ENCODE results near the gene ZBED3. TPM values are rescaled to one million over a fixed set of nuclear protein-coding genes. Genes with fewer than 3 reads are reported as not detected.

Gene ZBED3
- total RNA-seq, 1 experiment from 2014 or later: 7.8 TPM

- Histone ChIP-seq H3K27me3 (ENCODE audit: insufficient read depth, low read length) (no peaks in the 10 kb centered on the region), H2AK5ac (ENCODE audit: insufficient read length, low read length) (no peak overlapping the region), H2BK12ac (ENCODE audit: insufficient read length, low read depth, low read length) (no peak overlapping the region), H3K79me2 (ENCODE audit: insufficient read depth, low read length) (no peaks in the 10 kb centered on the region), H4K5ac (ENCODE audit: insufficient read length, low read depth, low read length) (no peak overlapping the region), H3K9ac (ENCODE audit: extremely low read depth, insufficient read length, low read length) (no peak overlapping the region), H3T11ph (ENCODE audit: low read length) (no peak overlapping the region), H3K27ac (ENCODE audit: insufficient read length, low read depth, low read length) (no peak overlapping the region), H2BK5ac (ENCODE audit: insufficient read length, low read length) (no peak overlapping the region), H3K23ac (ENCODE audit: insufficient read length, low read depth, low read length) (no peak overlapping the region), H3K23me2 (ENCODE audit: insufficient read length, low read depth, low read length, poor library complexity, severe bottlenecking) (no peaks in the 10 kb centered on the region), H2BK15ac (ENCODE audit: low read depth, low read length) (no peak overlapping the region), H2AFZ (ENCODE audit: low read length) (no peak overlapping the region), H3K14ac (ENCODE audit: insufficient read depth, low read length) (no peak overlapping the region), H4K8ac (replicated peaks; ENCODE audit: insufficient read length, low read depth, low read length) (no peak overlapping the region), H3K9me3 (ENCODE audit: control insufficient read depth, low read depth, low read length) (no peaks in the 10 kb centered on the region), H3K4me1 (ENCODE audit: insufficient read depth, low read length) (no peaks in the 10 kb centered on the region), H3K4ac (ENCODE audit: low read depth, low read length) (no peak overlapping the region), H4K91ac (ENCODE audit: insufficient read length, low read depth, low read length) (no peak overlapping the region), H2BK20ac (ENCODE audit: low read depth, low read length, poor library complexity, severe bottlenecking) (no peak overlapping the region), H4K20me1 (ENCODE audit: control insufficient read depth, insufficient read depth, insufficient read length) (no peaks in the 10 kb centered on the region), H3K4me2 (ENCODE audit: insufficient read depth, insufficient read length, low read length) (no peak overlapping the region), H3K18ac (ENCODE audit: insufficient read length, low read depth, low read length) (no peak overlapping the region), H3K56ac (ENCODE audit: insufficient read length, low read depth, low read length) (no peak overlapping the region), H2BK120ac (ENCODE audit: low read depth, low read length, poor library complexity, severe bottlenecking) (no peak overlapping the region), H3K79me1 (ENCODE audit: insufficient read depth, low read depth, low read length, poor library complexity, severe bottlenecking) (no peaks in the 10 kb centered on the region)
- H3K4me1 Mint-ChIP-seq: peaks cover 9 to 16% of the 10 kb centered on the region in 2 experiments
- no peaks in the 10 kb centered on the region for H3K9me3 Mint-ChIP-seq
- H3K4me3 Mint-ChIP-seq: no peak overlapping the region
- H3K36me3 Mint-ChIP-seq (ENCODE audit: insufficient read depth in 1 of 3, low read depth in 3 of 3): peaks cover 1 to 23% (median 16%) of the 10 kb centered on the region in 3 experiments; a peak in 5 of 7 replicates
- H3K27ac Mint-ChIP-seq: no peak overlapping the region
- TF ChIP-seq, protein P1, sequence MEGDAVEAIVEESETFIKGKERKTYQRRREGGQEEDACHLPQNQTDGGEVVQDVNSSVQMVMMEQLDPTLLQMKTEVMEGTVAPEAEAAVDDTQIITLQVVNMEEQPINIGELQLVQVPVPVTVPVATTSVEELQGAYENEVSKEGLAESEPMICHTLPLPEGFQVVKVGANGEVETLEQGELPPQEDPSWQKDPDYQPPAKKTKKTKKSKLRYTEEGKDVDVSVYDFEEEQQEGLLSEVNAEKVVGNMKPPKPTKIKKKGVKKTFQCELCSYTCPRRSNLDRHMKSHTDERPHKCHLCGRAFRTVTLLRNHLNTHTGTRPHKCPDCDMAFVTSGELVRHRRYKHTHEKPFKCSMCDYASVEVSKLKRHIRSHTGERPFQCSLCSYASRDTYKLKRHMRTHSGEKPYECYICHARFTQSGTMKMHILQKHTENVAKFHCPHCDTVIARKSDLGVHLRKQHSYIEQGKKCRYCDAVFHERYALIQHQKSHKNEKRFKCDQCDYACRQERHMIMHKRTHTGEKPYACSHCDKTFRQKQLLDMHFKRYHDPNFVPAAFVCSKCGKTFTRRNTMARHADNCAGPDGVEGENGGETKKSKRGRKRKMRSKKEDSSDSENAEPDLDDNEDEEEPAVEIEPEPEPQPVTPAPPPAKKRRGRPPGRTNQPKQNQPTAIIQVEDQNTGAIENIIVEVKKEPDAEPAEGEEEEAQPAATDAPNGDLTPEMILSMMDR (conservative IDR thresholded peaks at IDR 0.05): no peak
- no peaks in the 10 kb centered on the region for H3K27me3 Mint-ChIP-seq (ENCODE audit: low read depth)
- no peak for DNase-seq
- no CpG with 5 or more reads among the region's 1 CpG for WGBS (ENCODE audit: extremely low coverage, insufficient read length, low lambda C conversion rate)
These were observed 20.9 kb downstream of the ZBED3 start for GRCh38 chr5:77066184-77066583.
